Loucy (cell line): ENCODE data around the gene SYNGR3.

Experiments used
- EZH2phosphoT487 ChIP-seq: fragments of 200-600 bp; IDR thresholded peaks from 2 replicates; pipeline ENCODE4 v1.6.1; 2018; ENCODE audit warnings: antibody characterized with exemption, mild to moderate bottlenecking, moderate library complexity, borderline replicate concordance
- TF ChIP-seq, protein P1 (sequence below): fragments of 200-600 bp; sonication (generic); conservative IDR thresholded peaks from 2 replicates; pipeline ENCODE4 v1.5.1; 2014; ENCODE audit warnings: mild to moderate bottlenecking, antibody characterized with exemption, low read length

DNA sequence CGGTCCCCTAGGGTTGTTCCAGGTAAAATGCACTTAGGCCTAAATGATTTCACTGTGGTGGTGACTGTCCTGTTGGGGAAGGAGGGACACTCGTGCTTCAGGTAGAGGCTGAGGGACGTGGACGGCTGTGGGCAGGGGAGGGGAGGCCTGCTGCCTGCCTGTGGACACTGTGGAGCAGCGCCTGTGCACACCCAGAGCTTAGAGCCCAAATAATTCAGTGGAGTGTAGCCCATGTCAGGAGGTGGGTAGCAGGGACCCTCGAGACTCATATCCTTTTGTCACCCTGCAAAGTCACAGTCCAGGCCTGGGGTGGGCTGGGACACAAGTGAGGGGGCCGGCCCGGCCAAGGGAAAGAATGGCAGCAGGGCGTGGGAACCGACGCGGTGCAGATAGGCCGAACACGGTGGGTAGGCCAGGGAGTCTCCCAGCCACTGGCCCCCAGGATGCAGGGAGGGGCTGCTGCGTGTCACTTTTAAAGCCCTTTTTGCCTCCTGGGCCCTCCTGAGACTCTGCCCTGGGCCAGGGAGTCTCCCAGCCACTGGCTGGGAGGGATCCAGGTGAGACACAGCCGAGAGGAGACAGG lies 36.2 kb downstream of the SYNGR3 start:
- TF ChIP-seq, protein P1, sequence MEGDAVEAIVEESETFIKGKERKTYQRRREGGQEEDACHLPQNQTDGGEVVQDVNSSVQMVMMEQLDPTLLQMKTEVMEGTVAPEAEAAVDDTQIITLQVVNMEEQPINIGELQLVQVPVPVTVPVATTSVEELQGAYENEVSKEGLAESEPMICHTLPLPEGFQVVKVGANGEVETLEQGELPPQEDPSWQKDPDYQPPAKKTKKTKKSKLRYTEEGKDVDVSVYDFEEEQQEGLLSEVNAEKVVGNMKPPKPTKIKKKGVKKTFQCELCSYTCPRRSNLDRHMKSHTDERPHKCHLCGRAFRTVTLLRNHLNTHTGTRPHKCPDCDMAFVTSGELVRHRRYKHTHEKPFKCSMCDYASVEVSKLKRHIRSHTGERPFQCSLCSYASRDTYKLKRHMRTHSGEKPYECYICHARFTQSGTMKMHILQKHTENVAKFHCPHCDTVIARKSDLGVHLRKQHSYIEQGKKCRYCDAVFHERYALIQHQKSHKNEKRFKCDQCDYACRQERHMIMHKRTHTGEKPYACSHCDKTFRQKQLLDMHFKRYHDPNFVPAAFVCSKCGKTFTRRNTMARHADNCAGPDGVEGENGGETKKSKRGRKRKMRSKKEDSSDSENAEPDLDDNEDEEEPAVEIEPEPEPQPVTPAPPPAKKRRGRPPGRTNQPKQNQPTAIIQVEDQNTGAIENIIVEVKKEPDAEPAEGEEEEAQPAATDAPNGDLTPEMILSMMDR, result no peak
- TF ChIP-seq EZH2phosphoT487, result no peak
